Measurements from ENCODE around the gene NCEH1.
"Not testable (repeated sequence)": the region's sequence is repeated elsewhere in the genome, so short reads cannot be mapped to it uniquely, and the experiment has no call there.

NCEH1 gene, protein sequence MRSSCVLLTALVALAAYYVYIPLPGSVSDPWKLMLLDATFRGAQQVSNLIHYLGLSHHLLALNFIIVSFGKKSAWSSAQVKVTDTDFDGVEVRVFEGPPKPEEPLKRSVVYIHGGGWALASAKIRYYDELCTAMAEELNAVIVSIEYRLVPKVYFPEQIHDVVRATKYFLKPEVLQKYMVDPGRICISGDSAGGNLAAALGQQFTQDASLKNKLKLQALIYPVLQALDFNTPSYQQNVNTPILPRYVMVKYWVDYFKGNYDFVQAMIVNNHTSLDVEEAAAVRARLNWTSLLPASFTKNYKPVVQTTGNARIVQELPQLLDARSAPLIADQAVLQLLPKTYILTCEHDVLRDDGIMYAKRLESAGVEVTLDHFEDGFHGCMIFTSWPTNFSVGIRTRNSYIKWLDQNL

GRCh38 chr3:172710664-172711453, at the start of gene NCEH1:
Gene NCEH1, minus strand, starts transcription at chr3:172711067. Its CDS starts 83 bp downstream, at chr3:172710984.
- peak; percentile 93 to 95 for DNase-seq

DNA sequence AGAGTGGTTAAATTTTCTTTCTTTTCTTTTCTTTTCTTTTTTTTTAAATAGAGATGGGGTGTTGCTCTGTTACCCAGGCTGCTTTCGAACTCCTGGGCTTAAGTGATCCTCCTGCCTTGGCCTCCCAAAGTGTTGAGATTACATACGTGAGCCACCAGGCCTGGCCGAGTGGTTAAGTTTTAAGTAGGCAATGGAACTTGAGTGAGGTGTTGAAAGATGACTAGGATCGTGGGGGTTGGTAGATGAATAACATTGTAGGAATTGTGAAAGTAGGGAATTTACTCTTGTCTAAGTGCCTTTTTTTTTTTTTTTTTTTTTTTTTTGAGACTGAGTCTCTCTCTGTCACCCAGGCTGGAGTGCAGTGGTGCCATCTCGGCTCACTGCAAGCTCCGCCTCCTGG, 49.5 kb upstream of the NCEH1 start:
- DNase-seq = peak; percentile 47 to 72

GRCh38 chr3:172753125-172753524, 42.3 kb upstream of the NCEH1 start:
- no peak for DNase-seq

- DNase-seq = no peak
Measured at GRCh38 chr3:172752651-172753050, 41.8 kb upstream of the NCEH1 start.

GRCh38 chr3:172751175-172751704, 40.4 kb upstream of the NCEH1 start:
- peak; percentile 31 to 34 for DNase-seq

GRCh38 chr3:172750368-172751174, 39.7 kb upstream of the NCEH1 start, which contains the start of gene ECT2:
Gene ECT2, plus strand, starts transcription at chr3:172750726. Its CDS starts 3,805 bp downstream, at chr3:172754531.
- peak; percentile 99 to 100 for DNase-seq

DNA sequence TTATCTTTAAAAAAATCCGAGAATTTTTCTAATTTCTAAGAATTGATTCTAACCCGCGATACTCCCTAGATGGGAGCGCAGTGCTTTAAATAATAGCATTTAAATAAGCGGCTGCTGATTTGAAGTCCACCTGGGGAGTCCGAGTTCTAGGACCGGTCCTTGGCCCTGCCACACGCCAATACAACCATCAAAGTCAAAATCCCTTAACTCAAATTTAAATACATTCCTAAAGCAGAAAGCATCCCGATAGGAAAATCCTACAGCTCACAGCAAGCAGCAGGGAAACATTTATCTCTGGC, 39.2 kb upstream of the NCEH1 start:
- DNase-seq = no peak

GRCh38 chr3:172749230-172749965, 38.5 kb upstream of the NCEH1 start:
- DNase-seq = no peak

GRCh38 chr3:172746475-172746874, 35.6 kb upstream of the NCEH1 start:
- no peak for DNase-seq

DNA sequence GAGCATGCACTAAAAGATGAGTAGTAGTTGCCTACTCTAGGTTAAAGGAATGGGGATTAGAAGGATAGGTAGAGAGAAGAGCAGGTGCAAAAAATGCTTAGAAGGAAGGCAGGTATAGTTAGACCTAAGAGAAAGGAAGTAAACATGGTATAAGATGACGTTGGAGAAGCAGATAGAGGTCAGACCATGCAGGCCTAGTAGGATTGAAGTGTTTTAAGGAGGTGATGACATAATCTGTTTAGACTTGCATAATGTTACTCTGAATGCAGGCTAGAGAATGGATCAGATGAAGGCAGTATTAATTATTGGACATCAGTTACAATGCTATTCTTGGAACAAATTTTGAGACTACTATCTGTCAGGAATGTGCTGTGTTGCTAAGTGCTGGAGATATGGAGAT, 28.6 kb upstream of the NCEH1 start:
- DNase-seq = no peak

DNA sequence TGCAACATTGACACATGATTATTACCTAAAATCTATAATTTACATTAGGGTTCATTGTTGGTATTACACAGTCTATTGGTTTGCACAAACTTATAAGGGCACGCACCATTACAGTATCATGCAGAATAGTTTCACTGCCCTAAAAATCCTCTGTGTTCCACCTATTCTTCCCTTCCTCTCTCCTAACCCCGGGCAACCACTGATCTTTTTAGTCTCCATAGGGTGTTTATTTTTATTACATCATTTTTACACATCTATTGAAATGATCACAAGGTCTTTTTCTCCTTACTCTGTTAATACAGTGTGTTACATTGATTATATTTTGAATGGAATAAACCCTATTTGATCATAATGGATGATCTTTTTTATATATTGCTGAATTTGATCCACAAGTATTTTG, 24.1 kb upstream of the NCEH1 start:
- DNase-seq = no peak

GRCh38 chr3:172726380-172726779, 15.5 kb upstream of the NCEH1 start:
- peak; percentile 86 to 89 for DNase-seq

DNA sequence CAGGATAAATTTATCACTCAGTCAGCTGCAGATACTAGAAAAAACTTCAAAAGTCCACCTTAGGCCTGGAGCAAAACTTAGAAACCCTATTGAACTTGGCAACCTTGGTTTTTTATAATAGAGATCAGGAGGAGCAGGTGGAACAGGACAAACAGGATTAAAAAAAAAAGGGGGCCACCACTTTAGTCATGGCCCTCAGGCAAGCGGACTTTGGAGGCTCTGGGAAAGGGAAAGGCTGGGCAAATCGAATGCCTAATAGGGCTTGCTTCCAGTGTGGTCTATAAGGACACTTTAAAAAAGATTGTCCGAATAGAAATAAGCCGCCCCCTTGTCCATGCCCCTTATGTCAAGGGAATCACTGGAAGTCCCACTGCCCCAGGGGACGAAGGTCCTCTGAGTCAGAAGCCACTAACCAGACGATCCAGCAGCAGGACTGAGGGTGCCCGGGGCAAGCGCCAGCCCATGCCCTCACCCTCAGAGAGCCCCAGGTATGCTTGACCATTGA, 11.7 kb upstream of the NCEH1 start:
- not testable (repeated sequence) for DNase-seq

DNA sequence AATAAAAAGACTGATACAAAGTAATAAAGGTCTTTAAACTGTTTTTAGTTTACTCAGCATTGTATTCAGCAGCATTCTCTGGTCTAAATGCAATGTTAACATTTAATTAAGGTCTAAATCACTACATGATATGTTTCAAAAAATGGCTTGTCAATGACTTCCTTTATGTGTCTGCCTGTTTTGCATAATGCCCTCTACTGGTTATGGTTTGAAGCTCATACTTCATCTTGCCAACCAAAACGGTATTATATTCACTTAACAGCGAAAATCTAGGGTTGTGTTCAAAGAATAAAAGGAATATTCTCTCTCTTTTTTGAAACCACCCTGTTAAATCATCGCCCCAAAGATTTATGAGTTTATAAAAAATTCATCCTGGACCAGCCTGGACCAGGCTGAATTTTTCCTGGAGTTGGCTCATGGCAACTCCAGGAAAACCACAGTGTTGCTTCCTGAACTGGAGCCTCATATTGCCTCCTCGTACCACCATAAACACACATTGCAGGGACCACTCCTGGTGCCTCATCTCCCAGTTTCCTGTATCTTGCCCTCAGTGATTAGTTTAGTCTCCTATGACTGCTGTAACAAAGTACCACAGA, 6.7 kb upstream of the NCEH1 start:
- peak in 1 of 2 donors; percentile 37 for DNase-seq

DNA sequence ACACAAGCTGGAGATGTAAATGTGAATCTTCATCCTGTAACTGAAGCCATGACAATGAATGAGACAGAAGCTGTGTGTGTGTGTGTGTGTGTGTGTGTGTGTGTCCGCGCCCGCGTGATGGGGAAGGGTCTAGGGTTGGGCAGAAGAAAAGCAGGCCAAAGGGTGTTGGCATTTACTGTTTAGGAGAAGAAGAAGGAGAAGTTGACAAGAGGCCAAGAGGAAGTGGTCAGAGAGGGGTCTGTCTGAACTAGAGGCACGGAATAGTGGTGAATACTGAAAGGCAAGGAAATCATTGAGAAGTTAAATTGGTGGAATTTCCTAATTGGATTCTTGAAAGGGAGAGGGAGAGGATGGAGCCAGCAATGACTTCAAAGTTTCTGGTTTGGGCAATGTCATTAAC, 5.6 kb upstream of the NCEH1 start:
- peak; percentile 67 for DNase-seq

- DNase-seq = no peak
Measured at GRCh38 chr3:172713316-172713715, 2.4 kb upstream of the NCEH1 start.

DNA sequence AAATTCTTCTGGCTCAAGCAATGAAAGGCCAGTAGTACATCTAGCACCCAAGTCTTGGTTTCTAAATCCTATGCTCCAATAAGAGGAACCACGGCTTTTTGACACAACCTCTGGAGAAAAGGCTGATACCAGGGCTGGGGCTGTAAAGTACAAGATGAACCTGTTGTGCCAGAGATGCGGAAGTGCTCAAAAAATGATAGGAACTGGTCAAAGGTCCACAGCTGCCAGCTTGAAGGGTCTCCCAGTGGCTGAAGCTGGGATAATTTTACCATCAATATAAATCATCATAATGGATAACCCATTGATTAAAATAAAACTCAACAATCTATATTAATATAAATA, 558 bp upstream of the NCEH1 start:
- peak in 1 of 2 donors; percentile 48 for DNase-seq

GRCh38 chr3:172709774-172710663, 848 bp downstream of the NCEH1 start:
- no peak for DNase-seq

DNA sequence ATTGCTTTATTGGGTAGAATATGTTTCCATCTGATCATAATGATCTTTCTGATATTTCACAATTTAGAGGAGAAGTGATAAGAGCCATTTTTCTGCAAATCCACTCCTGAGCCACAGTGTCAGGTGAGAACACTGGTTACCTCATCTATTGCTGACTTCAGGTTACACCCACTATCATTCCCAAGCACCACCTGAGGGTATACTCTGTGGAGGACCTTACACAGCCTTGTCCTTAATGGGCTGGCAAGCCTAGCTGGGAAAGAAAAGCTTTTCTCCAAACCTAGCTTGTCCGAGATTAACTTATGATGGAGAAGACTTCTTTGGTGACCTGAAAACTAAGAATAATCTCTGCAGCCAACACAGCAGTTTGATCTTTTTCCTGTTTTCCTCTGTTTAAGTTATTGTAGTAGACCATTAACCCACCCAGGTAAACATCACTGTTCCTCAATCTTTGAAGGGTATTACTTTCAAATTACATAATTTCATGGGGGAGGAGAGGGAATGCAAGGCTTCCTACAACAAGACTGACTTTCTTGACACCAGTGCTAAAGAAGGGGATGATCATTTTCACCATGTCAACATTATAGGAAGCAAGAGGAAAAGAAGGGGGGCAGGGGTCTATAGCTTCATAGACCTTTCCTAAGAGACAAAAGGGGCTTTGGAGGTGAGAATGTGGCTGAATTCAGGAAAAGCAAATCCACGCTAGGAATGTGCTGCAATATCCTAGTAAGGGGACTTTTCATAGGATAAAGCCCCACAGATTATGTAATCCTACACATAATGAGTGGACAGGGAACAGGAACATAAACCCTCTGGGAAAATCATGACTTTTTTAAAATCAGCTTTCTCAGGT, 1.7 kb downstream of the NCEH1 start:
- peak in 1 of 2 donors; percentile 33 for DNase-seq

DNA sequence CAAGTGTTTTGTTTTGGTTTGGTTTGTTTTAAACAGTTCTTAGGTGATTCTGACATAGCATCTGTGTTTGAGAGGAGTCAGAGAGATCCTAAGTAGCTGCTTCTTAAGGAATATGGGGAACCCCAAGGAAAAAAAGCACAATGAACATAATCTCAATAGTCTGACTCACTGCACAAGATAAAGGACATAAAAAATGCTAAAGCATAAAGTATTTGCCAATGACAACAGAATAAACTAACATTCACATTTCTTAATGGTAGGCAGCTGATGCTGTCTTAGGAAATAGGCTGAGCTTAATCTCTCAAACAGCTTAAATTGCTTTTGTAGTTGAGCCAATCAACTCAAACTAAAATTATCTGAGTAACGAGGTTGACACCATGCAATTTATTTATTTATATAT, 2.9 kb downstream of the NCEH1 start:
- DNase-seq = peak in 1 of 2 donors; percentile 57

Measured in inflammatory macrophage treated with lipopolysaccharide for 1 hour (primary cell).